GM21619 (cell line): ENCODE measurements around the gene GRIK3.
"Not testable (repeated sequence)": the region's sequence is repeated elsewhere in the genome, so short reads cannot be mapped to it uniquely, and the experiment has no call there.

Experiments used
- ATAC-seq: cut with Tn5 transposase; IDR thresholded peaks from one replicate; pipeline ENCODE4 v1.9.1; 2021; ENCODE audit not compliant: unreplicated experiment

Gene GRIK3

DNA sequence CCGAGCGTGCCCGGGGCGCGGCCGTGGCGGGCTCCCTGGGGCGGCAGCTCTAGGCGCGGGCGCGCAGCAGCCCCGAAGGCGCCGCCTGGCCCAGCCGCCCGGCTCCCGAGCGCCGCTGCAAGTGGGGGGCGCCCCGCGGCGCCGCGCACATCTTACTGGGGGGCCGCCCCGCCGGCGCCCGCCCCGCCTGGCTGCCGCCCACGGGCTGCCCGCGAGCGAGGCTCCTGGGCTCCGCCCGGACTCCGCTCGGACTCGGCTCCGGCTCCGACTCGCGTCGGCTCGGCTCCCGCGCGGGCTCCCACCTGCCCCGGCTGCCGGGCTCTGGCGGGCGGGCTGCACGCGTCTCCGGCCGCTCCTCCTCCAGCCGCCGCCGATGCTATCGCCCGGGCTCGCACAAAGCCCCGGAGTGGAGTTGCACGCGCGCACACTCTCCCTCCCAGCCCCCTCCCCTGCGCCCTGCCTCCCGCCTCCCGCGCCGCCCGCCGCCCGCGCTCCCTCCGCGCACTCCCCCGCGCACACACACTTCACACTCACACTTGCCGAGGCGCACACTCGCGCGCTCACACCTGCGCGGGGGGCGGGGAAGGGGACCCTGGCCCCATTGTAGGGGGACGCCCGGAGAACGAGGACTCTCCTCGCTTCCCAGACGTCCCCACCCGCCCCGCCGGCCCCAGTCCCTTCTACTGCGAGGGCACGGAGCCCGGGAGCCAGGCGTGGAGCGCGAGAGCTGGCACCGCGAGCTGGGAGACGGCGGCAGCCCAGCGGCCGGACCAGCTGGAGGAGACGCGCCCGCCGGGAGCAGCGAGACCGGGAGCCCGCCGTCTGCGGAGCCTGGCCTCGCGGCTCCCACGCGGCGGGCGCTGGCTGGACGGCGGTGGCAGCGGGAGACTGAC, at the start of gene GRIK3:
GRIK3 (minus strand) TSS at position 395 of the 893 bp plus-strand sequence. CDS start 407 bp downstream, outside the sequence.
- ATAC-seq, result no peak

DNA sequence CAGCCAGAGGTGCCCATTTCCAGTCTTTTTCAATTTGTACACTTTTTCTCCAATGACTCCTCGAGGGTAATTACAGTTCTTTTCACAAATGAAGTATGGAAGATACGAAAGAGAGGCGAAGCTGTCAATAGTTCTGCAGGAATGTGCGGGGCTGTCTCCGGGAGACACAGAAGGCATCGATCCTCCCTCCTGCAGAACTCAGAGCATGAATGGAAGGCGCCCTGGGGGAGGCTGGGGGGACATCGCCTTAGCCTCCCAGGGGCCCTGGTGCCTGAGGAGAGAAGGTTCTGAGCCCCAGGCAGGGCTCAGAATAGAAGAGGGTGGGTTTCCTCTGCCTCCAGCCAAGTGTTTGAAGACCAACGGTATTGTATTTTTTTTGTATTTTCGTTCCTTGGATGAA, 49.7 kb upstream of the GRIK3 start:
- no peak for ATAC-seq

DNA sequence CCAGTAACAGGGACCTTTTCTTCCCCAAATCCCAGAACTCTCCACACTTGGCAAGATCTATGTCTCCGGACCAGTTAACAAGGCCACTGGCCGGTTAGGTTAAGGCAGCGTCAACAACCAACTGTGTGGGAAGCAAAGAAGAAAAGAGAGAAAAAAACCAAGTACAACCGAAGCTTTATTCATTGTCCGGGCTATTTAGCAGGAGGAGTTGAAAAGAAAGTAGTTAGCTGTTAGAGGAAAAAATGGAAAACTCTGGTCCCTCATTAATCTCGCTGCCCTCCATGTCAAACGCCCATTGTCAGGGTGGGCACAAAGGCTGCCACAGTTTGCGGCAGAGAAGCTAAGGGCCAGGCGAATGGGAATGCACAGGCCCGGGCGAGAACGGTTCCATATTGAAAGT, 49.3 kb upstream of the GRIK3 start:
- no peak for ATAC-seq

DNA sequence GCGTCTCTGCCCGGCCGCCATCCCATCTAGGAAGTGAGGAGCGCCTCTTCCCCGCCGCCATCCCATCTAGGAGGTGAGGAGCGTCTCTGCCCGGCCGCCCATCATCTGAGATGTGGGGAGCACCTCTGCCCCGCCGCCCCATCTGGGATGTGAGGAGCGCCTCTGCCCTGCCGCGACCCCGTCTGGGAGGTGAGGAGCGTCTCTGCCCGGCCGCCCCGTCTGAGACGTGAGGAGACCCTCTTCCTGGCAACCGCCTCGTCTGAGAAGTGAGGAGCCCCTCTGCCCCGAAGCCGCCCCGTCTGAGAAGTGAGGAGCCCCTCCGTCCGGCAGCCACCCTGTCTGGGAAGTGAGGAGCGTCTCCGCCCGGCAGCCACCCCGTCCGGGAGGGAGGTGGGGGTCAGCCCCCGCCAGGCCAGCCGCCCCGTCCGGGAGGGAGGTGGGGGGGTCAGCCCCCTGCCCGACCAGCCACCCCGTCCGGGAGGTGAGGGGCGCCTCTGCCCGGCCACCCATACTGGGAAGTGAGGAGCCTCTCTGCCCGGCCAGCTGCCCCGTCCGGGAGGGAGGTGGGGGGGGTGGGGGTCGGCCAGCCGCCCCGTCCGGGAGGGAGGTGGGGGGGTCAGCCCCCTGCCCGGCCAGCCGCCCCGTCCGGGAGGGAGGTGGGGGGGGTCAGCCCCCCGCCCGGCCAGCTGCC, 46.1 kb upstream of the GRIK3 start:
- ATAC-seq, result not testable (repeated sequence)

DNA sequence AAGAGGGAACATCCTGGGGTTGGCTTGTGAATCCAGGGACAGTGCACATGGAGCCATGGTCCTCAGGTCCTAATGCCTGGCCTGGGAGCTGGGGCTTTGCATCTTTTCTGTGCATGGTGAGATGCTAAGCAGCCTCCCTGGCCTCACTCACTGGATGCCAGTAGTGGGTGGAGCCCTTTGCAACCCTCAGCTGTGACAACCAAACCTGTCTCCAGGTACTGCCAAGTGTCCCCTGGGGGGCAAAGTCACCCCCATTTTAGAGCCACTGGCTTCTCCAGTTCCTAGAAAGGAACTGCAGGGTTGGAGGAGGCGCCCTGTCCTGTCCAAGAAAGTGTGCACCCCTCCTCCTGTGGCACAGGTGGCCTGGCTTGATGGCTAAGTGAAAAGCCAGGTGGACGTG, 44.6 kb upstream of the GRIK3 start:
- ATAC-seq, result no peak

DNA sequence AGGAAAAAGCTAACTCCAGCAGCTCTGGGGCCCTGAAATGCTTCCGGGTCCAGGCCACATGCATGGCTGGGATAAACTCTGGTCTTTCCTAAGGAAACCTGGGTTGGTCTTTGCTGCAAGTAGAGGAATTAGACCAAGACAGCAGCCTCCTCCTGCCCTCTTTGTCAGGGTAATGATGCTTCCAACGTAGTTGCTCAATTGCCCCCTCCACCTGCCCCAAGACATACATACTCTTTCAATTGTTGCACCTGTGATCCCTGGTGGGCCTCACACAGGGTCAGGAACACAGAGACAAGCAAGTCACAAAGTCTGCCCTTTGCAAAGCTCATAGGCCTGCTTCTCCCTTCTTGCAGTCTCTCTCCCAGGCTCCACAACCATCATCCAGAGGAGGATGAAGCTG, 41.9 kb upstream of the GRIK3 start:
- ATAC-seq, result no peak

DNA sequence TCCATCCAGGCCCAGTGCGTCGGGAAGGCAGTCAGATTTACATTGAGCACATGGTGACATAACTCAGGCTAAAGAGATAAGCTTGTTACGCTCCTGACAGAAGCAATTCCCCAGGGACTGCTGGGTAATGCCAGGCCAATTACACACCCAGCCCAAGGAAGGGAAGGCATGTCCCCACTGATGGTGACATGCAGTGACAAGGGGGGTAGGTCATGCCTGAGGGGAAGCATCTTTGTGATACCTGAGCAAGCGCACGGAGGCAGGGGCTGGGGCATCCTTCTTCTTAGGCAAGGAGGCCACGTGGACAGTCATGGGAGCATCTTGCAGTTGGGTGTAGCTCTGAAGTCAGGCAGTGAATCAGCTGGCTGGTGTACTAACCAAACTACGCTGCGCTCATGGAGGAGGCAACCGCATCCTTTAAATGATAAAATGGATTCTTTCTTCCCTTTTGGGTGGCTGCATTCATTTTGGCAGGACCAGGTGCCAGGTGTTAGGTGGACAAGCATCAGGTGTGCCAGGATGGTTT, 39.6 kb upstream of the GRIK3 start:
- ATAC-seq, result no peak

DNA sequence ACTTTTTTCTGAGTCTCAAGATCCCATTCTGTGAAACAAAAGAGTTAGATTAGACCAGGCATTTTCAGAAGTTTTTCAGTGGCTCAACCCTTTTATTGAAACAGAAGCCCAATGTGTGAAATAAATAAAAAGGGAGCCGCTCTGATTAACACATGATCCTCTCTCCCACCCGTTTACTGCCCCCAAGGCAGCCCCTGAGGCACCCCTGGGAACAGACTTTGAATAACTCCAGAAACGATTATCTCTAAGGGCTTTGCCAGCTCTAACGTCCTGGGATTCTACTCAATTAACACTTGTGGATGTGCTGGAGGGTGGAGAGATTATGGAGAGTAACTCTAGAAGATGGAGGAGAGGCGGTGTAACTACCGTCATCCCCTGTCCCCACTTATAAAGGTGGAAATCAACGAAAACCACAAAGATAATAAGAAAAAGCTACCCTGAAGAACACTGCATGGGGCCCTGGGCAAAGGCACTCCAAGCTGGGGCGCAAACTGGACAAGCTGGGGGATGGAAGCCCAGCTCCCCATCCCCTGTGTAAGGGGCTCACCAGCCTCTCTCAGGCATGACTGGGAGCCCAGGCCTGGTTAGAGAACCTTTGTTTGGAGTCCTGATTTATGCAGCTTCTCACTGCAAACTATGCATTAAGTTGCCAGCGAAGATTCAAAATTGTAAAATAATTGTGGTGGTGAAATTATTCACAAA, 39.0 kb upstream of the GRIK3 start:
- no peak for ATAC-seq

DNA sequence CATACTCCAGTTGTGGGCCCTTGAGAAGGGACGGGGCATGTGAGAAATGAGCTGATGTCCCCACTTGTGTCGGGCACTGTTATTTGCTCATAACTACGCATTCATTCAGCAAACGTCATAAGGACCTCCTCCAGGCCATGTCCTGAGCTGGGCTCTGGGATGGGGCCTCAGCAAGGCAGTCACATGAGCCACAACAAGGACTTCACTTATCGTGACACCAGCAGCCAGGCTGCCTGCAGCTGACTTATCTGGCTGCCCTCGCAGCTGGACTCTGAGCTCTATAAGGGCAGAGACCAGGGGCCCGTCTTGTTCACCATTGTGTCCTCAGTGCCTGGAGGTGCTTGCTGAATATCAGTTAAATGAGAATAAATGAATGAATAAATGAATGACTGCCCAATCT, 37.5 kb upstream of the GRIK3 start:
- ATAC-seq, result no peak

DNA sequence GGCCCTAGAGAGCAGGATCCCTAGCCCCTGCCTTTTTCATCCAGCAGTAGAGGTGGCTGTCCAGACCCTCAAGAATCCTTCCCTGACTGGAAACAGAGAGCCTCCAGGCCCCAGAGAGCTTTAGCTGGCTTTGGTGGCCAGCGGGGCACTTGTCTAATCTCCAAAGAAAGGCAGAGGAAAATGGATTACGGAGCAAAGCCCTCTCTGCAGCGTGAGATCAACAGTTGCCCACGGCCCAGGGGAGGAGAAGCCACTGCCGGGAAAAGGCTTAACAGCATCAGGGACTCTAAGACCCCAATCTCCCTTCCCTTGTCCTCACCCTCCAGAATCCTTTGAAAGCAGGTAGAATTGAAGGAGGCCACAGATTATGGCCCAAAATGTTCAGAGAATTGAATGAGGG, 35.8 kb upstream of the GRIK3 start:
- ATAC-seq, result no peak

DNA sequence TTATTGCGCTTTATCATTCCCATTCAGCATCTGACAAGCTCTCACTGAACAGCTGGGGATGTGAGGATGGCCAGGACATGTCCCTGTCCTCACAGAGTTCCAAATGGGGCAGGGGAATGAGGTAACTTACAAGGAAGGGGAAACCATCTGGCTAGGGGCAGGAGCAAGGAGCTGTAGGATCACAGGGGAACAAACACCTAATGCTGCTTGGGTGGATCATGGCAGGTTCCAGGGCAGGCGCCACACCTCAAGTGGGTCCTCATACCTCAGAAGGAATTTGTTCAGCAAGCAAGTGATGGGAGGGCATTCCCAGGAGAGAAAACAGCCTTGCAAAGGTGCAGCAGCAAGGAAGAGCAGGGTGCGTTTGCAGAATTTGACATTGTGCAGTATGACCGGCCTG, 35.1 kb upstream of the GRIK3 start:
- no peak for ATAC-seq

DNA sequence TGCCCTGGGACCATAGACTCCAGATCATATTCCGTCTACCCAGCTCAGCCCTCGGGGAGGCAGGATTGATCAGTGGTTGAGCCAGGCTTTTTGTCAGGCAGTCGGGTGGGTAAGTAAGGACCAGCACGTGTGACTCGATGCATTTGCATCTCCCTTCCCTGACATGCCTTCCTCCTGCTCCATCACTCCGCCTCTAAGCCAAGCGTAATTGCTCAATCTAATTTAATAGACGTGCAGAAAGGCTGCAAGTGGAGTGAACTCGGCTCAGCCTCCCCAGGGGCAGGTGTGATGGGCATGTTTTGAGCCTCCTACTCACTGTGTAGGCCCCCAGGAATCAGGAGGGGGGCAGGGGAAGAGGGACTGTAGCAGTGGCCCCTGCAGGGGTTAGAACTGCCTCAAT, 34.6 kb upstream of the GRIK3 start:
- no peak for ATAC-seq

DNA sequence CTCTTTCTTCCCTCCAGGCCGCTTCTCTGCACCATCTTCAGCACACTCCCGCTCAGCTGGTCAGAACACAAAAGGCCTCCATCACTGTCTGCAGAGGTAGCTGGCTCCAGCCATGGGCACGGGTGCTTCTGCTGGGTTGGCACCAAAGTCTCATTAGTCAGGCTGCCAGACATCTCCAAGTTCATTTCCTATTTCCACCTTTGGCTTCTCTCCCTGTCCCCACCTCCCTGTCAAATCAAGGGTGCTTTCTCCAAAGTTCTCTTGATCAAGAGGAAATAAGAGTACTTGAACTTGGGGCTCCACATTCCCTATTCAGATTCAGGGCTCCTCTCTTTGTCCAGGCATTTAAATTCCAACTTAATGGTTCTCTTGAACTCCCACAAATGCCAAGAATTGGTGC, 33.9 kb upstream of the GRIK3 start:
- ATAC-seq, result no peak

DNA sequence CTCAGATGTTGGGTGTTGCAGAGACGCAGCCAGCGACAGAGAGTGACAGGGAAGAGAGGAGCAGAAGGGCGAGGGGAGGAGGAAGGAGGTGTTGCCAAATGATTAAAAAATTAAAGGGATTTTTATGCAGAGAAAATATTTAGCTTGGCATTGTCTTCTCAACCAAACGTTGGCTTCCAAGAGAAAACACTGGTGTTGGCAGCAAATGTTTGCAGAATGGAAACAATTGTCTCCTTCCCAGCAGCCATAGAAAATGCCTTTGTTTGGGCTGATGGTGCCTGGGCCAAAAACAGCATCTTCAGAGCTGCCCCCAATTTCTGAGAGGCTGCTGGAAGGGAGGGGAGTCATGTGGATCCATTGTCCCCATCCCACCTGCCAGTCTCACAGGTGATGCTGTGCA, 29.7 kb upstream of the GRIK3 start:
- no peak for ATAC-seq

DNA sequence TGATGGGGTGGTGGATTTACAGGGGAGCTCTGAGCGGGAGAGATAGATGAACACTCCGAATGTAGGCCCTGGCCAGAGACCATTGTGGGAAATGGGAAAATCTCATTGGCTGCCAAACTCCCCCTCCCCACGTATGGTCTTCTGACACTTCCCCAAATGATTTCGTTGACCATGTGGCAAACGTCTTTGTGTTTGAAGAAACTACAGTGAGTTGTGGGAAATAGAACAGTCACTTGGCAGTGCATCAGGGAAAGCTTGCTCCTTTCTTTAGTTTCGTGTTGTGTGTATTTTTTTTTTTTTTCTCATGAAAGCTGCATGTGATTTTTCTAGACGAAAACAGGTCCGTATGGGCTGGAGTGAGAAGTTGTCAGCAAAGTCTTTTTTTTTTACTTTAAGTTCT, 25.0 kb upstream of the GRIK3 start:
- ATAC-seq, result no peak

DNA sequence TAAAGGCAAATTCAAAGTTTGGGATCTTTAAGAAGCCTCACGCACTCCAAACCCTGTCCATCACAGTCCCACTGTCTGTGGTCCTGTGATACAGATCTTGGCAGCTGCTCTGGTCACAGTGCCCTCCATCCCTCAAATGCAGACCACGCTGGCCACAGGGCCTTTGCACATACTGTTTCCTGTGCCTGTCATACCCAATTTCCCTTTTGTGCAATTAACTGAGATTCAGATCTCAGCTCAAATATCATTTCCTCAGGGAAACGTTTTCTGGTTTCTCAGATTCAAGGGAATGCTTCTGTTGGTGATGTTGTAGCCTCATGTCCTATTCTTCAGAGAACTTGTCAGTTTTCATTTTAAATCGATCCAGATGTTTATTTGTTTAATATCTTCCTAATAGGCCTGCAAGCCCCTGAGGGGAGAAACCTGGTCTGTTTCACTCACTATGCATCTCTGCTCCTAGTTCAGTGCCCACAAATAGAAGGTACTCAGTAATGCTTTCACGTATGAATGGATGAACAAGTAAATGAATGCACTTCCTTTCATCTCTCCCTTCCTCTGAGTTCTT, 24.2 kb upstream of the GRIK3 start:
- ATAC-seq, result no peak

DNA sequence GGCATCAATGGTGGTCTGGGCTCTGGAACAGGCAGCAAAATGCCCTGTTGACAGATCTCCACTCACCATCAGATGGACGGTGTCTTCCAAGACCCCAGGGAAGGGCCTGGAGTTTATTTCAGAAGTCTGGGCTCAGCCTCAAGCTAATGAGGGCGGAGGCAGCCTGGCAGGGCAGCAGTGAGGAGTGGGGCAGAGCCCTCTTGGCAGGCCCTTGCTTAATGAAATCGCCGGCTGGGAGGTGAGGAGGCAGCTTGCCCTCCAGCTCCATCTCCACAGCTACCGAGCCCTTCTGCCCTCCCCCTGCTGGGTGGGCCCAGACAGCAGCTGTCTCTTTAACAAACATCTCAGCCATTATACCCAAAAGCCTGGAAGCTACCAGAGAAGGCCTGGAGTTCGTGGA, 22.0 kb upstream of the GRIK3 start:
- ATAC-seq, result no peak

DNA sequence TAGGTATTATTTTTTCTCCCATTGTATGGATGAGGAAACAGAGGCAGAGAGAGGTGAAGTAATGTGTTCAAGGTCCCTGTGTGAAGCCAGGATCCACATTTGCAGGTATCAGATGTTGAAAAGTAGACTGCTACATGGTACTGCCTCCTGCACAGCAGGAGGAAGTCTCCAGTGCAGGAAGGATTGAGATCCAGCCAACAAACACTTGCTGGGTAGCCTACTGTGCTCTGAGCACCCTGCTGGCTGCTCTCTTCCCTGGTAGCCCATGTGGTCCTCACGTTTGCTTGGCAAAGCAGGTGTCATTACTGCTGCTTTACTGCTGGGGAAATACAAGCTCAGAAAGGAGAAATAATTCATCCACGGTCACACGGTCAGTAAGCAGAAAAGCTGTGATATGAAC, 21.3 kb upstream of the GRIK3 start:
- ATAC-seq, result no peak

DNA sequence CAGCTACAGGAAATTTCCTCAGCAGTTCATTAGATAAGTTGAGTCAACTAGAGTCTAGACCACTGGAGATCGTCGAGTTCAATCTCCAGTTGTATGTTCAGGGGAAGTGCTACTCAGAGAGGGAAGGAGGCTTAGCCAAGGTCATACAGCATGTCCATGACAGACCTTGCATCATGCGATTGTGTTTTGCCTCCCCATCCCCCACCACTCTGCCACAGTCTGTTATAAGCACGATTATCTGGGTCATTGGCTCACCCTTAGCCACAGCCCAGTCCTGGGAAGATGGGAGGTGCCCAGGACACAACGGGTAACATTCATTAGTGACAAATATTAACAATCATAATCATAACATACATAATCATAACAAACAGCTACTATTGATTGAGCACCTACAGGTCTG, 18.9 kb upstream of the GRIK3 start:
- no peak for ATAC-seq

DNA sequence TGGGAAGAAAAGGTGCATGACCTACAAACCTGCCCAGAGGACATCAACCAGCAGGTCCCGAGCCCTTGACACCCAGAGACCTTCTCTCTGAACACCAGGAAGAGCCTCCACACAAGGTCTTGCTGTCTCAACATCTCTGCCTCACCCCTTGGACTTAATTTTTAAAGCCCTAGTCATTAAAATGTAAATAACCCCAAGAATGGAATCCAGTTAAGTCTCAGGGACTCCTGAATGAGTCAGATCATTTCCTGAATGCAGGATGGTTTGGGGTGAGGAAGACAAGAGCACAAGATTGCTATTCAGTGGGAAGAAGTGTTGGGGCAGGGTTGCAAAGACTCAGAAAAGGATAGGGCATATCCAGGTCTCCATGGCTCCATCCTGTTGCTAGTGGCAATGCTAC, 17.8 kb upstream of the GRIK3 start:
- no peak for ATAC-seq

DNA sequence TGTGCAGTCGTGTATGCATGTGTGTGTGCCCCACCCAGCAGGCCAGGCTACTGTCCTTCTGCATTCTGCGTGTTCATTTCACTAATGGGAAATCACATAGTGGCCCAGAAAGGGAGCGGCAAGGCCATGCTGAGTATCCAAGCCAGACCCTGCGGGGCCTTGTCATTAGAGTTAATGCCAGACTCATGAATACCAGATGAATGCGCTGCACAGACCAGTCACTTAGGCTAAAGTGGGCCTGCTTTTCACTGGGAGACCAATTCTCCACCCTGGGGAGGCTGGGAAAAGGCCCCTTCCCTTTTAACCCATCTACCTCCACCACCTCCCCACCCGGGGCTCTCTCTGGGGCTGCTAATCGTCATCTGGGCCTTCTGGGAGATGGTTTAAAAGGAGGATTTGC, 17.0 kb upstream of the GRIK3 start:
- ATAC-seq, result no peak
